ENCODE data around the gene CCDC9B.

The CCDC9B gene

DNA sequence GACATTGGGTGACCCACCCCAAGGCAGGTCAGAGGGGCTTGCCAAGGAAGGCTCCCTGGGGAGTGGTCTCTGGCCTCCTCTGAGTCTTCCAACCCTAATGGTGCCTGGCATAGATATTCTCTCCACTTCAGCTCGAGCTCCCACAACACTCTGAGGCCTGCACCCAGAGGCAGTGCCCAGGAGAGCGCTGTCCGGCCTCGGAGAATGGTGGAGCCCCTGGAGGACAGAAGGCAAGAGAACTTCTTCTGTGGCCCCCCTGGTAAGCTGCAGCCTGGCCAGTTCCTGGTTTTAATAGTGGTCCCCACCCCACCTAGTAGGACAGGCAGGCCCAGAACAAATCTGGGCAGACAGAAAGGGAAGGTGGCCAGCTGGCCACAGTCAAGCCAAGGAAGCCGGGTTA is 24.3 kb upstream of the CCDC9B start:
- DNase-seq, result no peak

DNA sequence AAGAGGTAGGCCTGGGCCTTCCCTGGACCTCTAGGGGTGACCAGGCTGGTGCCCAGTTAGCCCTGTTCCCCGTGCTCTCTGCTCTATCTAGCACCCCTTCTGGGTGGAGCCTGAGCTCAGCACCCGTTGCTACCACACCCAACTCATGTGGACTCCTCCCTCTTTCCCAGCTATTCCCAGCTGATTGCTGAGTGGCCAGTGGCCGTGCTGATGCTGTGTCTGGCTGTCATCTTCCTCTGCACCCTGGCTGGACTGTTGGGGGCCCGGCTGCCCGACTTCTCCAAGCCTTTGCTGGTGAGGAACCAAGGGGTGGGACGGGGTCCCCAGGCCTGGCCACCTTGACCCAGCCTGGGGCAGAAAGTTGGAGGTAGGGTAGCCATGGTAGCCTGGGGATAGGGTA is 23.5 kb upstream of the CCDC9B start:
- DNase-seq, result no peak

DNA sequence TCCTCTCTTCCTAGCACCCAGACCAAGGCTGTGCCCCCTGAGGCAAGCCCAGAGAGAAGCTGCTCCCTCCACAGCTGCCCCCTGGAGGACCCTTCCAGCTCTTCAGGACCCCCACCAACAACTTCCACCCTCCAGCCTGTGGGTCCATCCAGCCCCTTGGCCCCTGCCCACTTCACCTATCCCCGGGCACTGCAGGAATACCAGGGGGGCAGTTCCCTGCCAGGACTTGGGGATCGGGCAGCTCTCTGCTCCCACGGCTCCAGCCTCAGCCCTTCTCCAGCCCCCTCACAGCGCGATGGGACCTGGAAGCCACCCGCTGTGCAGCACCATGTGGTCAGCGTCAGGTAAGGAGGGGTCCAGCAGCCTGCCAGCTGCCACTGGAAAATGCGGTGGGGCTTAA is 22.9 kb upstream of the CCDC9B start:
- no peak for DNase-seq

DNA sequence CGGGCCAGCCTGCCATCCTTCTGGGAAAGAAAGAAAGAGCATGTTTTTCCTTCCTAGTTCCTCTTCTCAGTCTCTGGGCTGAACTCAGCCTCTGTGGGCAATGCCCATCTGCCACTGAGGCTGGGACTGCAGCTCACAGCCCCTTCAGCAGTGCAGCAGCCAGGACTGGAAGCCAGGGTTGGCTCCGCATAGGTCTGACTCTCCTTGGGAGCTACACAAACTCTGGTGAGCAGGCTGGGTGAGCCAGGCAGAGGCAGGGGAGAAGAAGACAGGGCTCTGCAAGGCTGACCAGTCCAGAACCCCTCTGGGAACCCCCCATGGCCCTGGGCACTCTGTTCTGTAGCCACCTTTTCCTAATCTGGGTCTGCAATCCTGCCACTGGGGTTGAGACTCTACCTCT is 20.9 kb upstream of the CCDC9B start:
- no peak for DNase-seq

DNA sequence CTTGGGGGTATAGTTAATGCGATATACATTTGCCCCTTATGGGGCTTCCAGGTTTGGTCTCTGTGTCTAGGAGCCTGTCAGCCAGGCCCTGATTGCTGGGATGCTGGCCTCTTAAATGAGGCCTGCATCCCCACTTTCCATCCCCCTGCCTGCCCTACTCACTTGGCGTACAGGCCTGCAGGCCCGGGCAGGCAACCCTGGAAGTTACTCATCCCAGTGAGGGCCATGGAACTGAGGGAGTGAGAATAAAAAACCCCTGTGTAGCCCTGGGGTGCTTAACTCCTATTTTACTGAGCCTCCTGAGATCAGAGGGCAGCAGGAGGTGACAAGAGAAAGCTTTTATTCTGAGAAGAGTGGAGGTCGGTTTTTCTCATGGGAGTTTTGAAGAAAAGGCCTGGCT is 19.3 kb upstream of the CCDC9B start:
- DNase-seq, result no peak

DNA sequence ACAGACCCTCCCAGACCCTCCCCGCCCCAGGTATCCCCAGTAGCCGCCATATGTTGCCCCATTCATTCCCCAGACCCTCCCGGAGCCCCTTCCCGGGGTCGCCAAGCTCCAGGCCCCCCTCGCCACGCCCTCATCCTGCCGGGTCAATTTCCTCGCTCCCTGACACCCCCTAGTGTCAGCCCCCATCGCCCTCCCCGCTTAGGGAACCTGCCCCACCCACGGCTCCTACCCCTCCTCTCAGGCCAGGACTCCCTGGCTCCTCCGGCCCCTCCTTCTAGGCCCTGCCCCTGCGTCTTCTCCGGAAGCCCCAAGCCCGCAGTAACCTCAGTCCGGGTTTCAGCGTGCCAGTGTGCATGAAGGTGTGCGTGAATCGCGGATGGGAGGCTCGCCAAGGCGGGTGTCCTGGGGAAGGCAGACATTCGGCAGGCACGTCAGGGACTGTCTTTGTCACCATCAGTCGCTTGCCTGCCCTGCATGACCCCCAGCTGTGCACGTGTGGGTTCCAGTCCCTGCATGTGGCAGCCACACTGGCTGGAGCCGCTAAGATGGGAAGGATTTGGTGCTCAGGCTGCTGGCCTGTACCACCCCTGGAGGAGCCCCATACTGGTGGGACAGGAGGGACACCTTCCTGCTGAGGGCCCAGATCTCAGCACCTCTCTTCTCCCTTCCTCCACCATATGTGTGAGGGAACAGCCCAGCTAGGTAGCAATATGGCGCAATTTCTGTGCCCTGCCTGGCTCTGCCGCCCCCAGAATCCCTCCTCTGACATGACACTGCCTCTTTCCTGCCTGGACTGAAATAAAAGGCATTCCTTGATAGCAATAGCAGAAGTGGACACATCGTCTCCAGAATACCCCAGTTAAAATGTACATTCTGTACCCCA is 18.0 kb upstream of the CCDC9B start:
- no peak for DNase-seq

DNA sequence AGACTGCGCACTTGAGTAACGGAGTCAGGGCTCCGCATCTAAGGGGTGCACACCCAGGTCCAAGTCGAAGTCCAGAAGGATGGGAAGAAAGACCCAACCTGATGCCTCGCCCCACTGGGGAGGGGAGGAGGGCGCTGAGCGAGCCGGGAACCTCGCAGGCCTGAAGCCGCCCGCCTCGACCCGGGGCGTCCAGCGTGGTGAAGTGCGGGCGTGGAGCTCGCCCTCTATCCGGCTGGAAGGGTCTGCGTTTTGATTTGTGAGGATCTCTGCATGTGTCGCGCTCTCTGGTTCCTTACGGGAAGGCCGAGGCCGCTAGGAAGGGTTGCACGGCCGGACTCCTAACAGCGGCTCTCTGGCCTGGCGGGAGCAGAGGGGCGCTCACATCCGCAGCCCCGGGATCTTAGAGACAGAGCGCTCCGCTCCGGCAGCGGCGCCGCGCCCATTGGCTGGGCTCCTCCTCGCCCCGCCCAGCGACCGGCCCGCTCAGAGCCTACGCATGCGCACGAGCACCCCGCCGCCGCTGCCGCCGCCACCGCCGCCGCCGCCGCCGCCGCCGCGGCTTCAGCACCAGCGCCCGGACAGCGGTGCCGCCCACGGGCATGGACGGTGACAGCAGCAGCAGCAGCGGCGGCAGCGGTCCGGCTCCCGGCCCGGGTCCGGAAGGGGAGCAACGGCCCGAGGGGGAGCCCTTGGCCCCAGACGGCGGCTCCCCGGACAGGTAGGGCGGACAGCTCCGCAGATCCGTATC is 17.2 kb upstream of the CCDC9B start, which contains the start of gene DISP2:
TSS of gene DISP2 (plus strand) at position 497 of the 748 bp plus-strand sequence. CDS start at position 600, 103 bp downstream.
- DNase-seq, result peak; percentile 44 to 55

DNA sequence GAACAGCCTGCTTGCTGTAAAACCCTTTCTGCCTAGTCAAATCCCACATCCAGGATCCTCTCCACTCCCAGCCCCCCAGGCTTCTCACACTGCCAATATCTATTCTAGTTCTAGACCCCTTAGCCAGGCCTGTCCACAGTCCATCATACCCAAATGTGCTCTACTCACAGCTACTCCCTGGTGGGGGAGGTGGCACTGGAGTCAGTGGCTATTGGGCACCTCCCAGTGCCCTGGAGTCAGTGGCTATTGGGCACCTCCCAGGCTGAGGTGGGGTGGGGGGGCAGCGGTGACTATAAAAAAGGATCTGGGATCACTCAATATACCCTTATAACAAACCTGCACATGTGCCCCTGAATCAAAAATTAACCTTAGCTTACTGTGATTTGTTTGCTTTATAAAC is 16.5 kb upstream of the CCDC9B start:
- no peak for DNase-seq

DNA sequence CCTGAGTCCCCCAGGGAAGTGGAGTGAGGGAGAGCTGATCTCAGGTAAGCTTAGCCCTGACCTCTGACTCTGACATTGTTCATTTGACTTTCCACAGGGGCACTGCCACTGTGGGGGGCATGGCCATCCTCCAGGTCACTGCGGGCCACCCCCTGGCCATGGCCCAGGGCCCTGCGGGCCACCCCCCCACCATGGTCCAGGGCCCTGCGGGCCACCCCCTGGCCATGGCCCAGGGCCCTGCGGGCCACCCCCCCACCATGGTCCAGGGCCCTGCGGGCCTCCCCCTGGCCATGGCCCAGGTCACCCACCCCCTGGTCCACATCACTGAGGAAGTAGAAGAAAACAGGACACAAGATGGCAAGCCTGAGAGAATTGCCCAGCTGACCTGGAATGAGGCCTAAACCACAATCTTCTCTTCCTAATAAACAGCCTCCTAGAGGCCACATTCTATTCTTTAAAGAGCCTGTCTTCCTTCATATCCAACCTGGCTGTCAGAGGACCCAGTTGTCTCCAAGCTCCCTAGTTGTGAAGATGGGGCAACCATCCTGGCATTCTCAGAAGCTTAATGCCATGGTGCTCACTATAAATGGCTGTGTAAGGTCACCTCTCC is 15.3 kb upstream of the CCDC9B start:
- DNase-seq, result no peak

DNA sequence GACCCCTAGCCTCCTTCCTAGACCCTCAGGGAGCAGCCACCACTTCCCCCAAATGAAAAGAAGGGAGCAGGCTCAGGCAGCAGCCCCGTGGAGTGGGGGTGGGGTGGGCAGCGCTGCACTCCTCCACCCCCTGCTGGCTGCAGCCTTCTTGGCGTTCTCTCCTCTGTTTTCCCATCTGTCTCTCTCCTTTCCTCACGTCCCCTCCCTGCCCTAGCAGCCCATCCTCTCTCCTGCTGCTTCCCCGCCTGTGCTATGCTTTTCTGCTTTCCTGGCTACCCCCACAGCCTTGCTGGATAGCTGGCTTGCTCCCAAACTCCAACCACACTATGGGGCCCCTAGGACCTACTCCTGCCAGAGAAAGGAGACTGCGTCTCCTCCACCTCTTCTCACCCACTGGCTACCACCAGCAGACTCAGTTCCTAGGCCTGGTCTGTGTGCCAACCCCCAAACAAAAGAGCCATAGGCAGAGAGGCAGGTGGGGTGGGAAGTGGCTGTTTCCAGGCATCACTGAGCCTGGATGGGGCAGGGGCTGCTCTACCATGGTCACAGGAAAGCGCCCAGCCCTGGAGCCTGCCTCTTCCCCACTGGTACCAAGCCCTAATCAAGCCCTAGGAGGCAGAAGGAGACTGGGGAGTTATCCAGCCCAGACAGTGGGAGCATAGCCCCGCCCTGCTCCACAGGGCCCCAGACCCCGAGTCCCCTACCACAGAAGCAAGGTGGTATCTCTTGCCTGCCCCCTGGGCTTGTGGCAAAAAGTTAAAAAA is 13.9 kb upstream of the CCDC9B start:
- DNase-seq, result no peak

DNA sequence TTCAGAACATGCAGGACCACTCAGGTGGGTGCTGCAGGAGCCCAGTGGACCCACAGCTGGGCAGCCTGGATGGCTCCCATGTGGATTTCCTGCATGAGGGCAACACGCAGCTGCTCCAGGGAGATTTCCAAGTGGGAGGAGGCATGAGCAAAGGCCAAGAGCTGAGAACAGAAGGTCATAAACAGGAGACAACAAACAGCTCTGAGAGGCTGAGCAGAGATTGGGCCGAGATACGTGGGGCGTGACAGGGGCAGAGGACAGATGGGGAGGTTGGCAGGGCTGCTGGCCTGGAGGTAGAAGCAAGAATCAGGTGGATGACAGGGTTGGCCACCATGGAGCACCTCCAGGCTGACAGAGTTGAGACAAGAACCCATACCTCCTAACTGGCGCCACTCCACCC is 13.0 kb upstream of the CCDC9B start:
- DNase-seq, result no peak

DNA sequence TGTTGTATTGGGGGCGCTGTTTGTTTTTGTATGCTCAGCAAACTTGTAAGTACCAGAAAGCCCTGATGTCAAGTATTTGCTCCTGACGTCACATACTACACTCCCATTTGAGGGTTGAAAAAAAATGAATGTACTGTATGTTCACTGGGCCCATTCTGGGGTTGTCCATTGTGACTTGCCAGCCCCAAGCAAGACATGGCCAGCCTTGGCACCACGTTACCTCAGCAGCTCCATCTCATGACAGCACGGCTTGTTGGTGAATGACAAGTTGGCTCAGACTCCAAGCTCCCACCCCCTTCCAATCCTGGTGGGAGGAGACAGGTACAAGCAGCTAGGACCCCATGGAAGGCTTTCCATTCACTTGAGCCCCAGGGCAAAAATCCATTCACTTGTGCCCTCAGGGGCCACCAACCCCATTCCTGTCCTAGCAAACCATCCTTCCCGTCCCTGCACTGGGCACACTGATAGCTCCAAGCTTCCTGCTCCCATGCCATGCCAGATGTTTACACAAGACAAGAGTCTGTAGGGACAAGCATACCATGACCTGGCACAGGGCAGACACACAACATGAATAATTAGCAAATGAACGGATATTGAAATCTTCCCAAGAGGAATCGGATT is 11.7 kb upstream of the CCDC9B start:
- no peak for DNase-seq

DNA sequence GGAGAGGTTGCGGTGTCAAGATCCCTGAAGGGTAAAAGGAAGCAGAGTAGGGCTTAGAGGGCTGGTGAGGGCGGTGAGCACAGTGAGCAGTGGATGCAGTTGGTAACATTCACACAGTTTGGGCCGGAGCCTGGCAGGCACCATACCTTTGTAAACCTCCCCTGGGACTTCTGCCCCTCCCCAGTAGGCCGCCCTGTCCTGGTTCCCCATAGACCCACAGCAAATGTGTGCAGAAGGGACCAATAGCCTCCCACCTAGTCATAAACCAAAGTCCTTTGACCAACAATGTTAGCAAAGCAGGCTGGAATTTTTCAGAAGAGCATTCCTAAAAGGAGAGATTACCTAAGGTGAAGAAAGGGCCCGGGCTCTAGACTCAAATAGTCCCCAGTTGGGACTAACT is 8.4 kb upstream of the CCDC9B start:
- DNase-seq, result no peak

DNA sequence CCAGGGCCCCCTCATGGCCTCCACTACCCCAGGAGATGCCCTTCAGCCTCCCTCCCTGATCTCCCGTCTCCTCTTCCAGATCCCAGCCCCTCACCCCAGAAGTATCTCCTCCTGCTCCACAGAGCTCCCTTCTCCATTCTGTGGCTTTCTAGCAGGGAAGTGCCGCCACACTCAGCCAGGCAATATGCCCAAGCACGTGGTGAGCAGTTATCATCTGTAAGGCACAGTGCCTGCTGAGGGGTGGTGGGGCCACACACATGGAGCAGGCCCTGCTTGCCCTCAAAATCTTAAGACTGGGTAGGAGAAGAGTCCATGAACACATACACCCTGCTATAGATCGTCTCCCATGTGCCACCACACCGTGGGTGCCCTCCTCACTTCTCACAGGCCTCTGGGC is 7.7 kb upstream of the CCDC9B start:
- no peak for DNase-seq

DNA sequence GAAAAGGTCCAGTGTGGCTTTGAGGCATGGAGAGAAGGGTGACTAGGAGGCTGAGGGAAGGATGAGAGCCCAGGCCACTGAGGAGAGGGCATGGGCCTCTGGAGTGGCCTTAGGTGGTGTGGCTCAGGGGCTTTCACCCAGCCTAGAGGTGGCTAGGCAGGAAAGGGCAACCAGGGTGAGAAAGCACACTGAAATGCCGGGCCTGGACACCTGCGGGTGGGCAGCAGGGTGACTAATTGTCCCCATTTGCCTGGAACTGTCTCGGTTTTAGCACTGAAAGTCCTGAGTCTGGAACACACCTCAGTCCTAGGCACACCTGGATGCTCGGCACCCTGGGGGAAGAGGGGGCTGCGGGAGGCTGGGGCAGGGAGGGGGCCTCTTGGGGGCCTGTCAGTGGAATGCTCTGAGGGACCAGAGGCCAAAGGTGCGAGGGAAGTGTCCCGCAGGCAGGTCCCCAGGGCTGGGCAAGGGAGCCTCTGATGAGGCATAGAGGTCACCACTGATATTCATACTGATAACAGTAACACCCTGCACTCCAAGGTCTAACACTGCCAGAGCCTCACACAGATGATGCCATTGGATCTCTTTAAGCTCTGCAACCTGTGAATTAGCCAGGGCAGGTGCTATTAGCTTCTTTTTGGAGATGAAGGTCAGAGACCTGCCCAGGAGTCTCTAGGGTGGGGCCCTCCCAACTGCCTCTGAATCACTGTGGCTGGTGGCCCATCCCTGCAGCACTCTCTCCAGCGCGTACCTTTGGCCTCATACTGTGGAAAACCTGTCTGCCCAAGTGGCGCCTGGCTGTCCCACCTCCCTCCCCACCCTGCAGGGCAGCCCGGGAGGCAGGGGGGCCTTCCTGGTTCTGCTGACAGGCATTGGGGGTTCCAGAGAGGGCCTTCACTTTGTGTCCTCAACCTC is 7.1 kb upstream of the CCDC9B start:
- no peak for DNase-seq

DNA sequence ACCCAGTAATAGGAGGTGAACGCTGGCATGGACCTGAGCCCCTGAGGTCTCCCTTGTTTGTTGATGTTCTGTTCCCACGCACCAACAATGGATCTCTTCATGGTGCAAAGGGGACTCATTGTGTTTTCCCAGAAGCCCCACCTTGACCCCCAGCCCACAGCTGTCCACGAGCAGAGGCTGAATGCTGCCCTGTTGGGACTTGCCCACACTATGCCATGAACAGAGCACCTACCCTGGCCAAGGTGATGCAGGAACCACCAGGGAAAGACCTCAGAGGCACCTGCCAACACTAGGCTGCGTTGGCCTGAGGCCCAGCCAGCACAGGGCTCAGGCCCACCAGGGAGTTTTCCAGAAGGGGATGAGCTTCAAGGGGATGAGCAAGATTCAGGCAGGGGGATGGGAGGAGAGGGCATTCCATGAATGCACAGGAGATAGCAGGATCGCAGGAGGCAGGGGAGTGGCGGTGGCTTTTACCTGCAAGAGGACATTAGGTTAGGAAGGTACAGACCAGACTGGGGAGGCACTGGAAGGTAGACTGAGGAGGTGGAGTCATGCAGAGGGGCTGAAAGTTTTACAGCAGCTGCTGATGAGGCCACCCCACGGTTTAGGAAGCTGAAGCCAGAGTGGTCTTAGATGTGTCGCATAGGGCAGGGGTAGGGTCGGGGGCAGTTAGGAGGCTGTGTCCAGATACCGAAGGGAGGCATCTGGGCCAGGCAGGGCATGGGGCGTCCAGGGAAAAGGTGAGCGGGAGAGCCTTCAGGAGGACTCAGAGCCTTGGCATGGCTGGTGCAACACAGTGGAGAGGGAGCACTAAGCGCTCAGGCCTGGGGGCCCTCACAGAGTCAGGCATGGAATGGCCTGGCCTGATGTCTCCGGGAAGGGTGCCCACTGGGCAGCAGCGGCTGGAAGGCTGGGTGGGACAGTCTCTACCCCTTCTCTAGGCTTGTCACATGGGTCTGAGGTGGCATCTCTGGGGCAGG is 6.1 kb upstream of the CCDC9B start:
- no peak for DNase-seq

DNA sequence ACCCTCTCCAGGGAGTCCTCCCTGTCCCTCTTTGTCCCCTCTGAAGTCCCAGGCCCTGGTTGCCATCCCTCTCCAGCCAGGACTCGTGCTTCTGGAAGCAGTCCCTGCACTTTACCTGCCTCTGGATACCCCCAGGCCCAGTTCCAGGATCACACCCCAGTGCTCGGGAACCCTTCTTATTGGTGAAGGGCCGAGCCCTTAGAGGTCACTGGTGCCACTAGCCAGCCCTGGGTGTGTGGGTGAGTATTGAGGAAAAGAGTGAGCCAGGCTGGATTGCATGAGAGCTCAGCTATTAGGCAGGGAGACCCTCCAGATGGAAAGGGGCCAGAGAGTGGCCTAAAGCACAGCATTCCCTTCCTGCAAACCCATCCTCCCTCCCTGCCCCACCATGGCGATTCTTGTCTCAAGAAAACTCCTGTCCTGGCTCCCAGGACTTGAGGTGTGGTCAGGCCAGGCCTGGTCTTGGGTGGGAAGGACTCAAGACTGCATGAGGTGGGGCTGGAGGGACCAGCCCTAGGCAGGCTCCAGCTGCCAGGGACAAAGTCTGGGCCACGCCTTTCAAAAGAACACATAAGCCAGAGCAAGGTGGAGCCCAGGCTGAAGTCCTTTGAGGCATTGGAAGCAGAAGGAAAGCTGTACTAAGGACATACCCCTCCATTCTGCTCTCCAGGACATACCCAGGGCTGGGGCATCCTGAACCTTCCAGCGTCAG is 5.3 kb upstream of the CCDC9B start:
- DNase-seq, result no peak

DNA sequence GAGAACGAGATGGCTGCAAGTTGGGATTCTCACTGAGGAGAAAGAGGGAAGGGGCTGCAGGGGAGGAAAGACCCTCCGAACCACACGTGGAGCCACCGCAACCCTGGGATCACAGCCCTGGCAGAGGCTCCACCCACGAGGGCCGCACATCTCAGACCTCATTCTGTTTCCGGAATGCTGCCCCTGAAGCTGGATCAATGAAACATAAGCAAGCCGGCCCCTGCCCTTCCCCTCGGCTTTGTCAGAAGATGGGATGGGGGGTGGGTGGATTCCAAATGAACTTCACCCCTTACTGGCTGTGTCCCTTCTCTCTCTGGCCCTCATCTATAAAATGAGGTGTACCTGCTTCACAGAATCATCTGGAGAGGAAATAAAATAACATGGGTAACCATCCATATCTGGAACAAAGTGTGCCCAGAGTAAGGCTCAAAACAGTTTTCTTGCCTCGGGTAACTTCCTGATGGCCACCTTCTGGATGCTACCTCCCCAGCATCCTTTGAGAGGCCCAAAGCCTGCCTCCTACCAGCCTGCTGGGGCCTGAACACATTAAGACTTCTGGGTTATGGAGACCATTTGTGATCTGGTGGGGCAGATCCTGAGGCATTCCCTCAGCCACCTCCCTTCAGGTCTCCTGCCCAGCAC is 4.6 kb upstream of the CCDC9B start:
- DNase-seq, result no peak

DNA sequence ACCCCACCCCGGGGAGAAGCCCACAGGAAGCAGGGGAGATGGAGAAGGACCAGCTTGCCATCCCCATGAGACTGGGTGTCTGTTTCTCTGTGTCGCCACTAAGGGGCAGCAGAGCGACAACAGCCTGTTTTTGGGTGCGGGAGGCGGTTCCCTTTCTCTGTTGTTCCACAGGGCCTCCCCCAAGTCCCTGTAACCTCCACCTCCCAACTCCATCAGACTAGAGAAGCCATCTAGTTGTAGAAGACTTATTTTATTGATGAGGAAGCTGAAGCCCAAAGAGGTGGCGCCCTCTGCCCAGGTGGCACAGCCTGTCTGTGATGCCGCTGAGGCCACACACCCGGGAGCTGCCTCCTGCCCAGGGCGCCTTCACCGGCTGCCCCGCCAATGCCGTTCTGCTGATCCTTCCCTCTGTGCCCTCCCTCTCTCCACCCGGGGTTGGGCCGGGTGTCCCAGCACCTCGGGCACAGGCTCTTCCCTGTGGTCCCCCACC is 3.9 kb upstream of the CCDC9B start:
- no peak for DNase-seq
